DMS53 treated with DMSO at 0.1 percent for 48 hours (cell line): ENCODE results near the gene JMJD1C.

Source experiments
- DNase-seq: peaks from one replicate; lab custom pipeline; 2025; ENCODE audit not compliant: unreplicated experiment; lab: John Stamatoyannopoulos, UW

The JMJD1C gene

GRCh38 chr10:63142136-63142535 lies 323.6 kb downstream of the JMJD1C start:
- no peak for DNase-seq

GRCh38 chr10:63140077-63140476 lies 325.7 kb downstream of the JMJD1C start:
- DNase-seq: no peak

- DNase-seq: no peak
Measured at GRCh38 chr10:63137306-63137705, 328.5 kb downstream of the JMJD1C start.

GRCh38 chr10:63133821-63134557 lies 331.8 kb downstream of the JMJD1C start:
- DNase-seq: no peak

- peak; percentile 98 for DNase-seq
Measured at GRCh38 chr10:63133056-63133820, 332.5 kb downstream of the JMJD1C start, which contains the start of gene NRBF2. TSS of gene NRBF2 (plus strand) at chr10:63133328. CDS start at chr10:63133471, 143 bp downstream.

- no peak for DNase-seq
Measured at GRCh38 chr10:63132651-63133055, 333.1 kb downstream of the JMJD1C start.

- no peak for DNase-seq
Measured at GRCh38 chr10:63129888-63130287, 335.9 kb downstream of the JMJD1C start.

GRCh38 chr10:63128443-63128842 lies 337.3 kb downstream of the JMJD1C start:
- DNase-seq: no peak

GRCh38 chr10:63125459-63125858 lies 340.3 kb downstream of the JMJD1C start:
- no peak for DNase-seq

GRCh38 chr10:63123727-63124362 lies 341.9 kb downstream of the JMJD1C start:
- no peak for DNase-seq

- no peak for DNase-seq
Measured at GRCh38 chr10:63120554-63120953, 345.2 kb downstream of the JMJD1C start.

GRCh38 chr10:63119041-63119440 lies 346.7 kb downstream of the JMJD1C start:
- DNase-seq: no peak
